Suprapubic skin (tissue), 4 donors: Measurements from ENCODE around the gene MRS2. TPM values are rescaled to one million over a fixed set of nuclear protein-coding genes. Genes with fewer than 3 reads are reported as not detected.
"Not testable (repeated sequence)": the region's sequence is repeated elsewhere in the genome, so short reads cannot be mapped to it uniquely, and the experiment has no call there.

ENCODE experiments used
- DNase-seq, 2 donors: peaks; one replicate each; pipeline ENCODE4 v3.0.0-alpha.2; 2019; ENCODE audit warnings: low spot score in 2 of 2
- H3K27ac ChIP-seq: fragments of 200-600 bp; sonication (generic); one replicate; pipeline ENCODE4 v1.5.1; 2019
- H3K27me3 ChIP-seq: fragments of 200-600 bp; sonication (generic); one replicate; pipeline ENCODE4 v1.5.1; 2019
- H3K36me3 ChIP-seq: fragments of 200-600 bp; sonication (generic); one replicate; pipeline ENCODE4 v1.5.1; 2019
- H3K4me1 ChIP-seq: fragments of 200-600 bp; sonication (generic); one replicate; pipeline ENCODE4 v1.5.1; 2019
- H3K4me3 ChIP-seq: fragments of 200-600 bp; sonication (generic); one replicate; pipeline ENCODE4 v1.5.1; 2019; ENCODE audit warnings: mild to moderate bottlenecking
- H3K9me3 ChIP-seq: fragments of 200-600 bp; sonication (generic); one replicate; pipeline ENCODE4 v1.5.1; 2019
- CTCF ChIP-seq, 2 donors: fragments of 200-600 bp in 1 of 2; fragments of 450-650 bp in 1 of 2; sonication (generic) in 1 of 2; IDR thresholded peaks; one replicate each; pipeline ENCODE4 v1.5.1; 2016 to 2019; ENCODE audit warnings: antibody characterized with exemption in 2 of 2, mild to moderate bottlenecking in 1 of 2, moderate library complexity in 1 of 2
- EP300 ChIP-seq: sonication (generic); formaldehyde crosslinking; IDR thresholded peaks from one replicate; pipeline ENCODE4 v1.6.1; 2017; ENCODE audit warnings: antibody characterized with exemption
- POLR2A ChIP-seq, 2 donors: fragments of 450-650 bp; IDR thresholded peaks; one replicate each; pipeline ENCODE4 v1.6.1; 2017; ENCODE audit warnings: antibody characterized with exemption in 2 of 2, mild to moderate bottlenecking in 2 of 2, moderate library complexity in 2 of 2
- POLR2AphosphoS5 ChIP-seq, 3 donors: sonication (generic); formaldehyde crosslinking; IDR thresholded peaks; one replicate each; pipeline ENCODE4 v1.6.1; 2017; ENCODE audit warnings: antibody characterized with exemption in 3 of 3
- WGBS: methylation state at CpG from one replicate; pipeline ENCODE4 v1.1.5; 2018; 5-methylcytosine and 5-hydroxymethylcytosine counted together
- total RNA-seq, 4 donors: library from RNA; depleted of rRNA; stranded (reverse); fragments of >200 nt; gene quantifications; one replicate each; pipeline ENCODE4 v1.1.0, GENCODE V29; 2016

MRS2 gene
- total RNA-seq, 4 donors from 2014 or later, result 12.4 to 18.8 (median 14.6) TPM

- Histone ChIP-seq H3K27me3 (no peaks in the 10 kb centered on the region), H3K4me1 (no peaks in the 10 kb centered on the region), H3K36me3 (no peaks in the 10 kb centered on the region), H3K27ac (no peak overlapping the region), H3K4me3 (no peak overlapping the region), H3K9me3 (no peaks in the 10 kb centered on the region)
- DNase-seq, result no peak
- TF ChIP-seq EP300 (no peak), CTCF (IDR thresholded peaks at IDR 0.05) (no peak), POLR2A (IDR thresholded peaks at IDR 0.05) (no peak), POLR2AphosphoS5 (IDR thresholded peaks at IDR 0.05) (no peak)
- WGBS, result 87% methylated on average over 6 of the region's 6 CpGs
Measured at GRCh38 chr6:24374612-24375011, 28.1 kb upstream of the MRS2 start.

GRCh38 chr6:24376871-24377270 lies 25.9 kb upstream of the MRS2 start:
- Histone ChIP-seq H3K27me3 (no peaks in the 10 kb centered on the region), H3K4me3 (no peak overlapping the region), H3K36me3 (no peaks in the 10 kb centered on the region), H3K27ac (no peak overlapping the region), H3K9me3 (no peaks in the 10 kb centered on the region), H3K4me1 (no peaks in the 10 kb centered on the region)
- DNase-seq, result no peak
- no peak for TF ChIP-seq CTCF (IDR thresholded peaks at IDR 0.05)
- TF ChIP-seq POLR2A (IDR thresholded peaks at IDR 0.05), result no peak
- TF ChIP-seq POLR2AphosphoS5 (IDR thresholded peaks at IDR 0.05), result no peak
- WGBS, result 32% methylated on average over 4 of the region's 4 CpGs

GRCh38 chr6:24378473-24379097 lies 24.2 kb upstream of the MRS2 start:
- no peak overlapping the region for H3K27ac ChIP-seq
- no peaks in the 10 kb centered on the region for H3K27me3 ChIP-seq
- H3K36me3 ChIP-seq, result no peaks in the 10 kb centered on the region
- WGBS, result 33% methylated on average over 1 of the region's 1 CpG
- no peak for TF ChIP-seq POLR2AphosphoS5 (IDR thresholded peaks at IDR 0.05)
- TF ChIP-seq EP300, result no peak
- no peak for TF ChIP-seq CTCF (IDR thresholded peaks at IDR 0.05)
- TF ChIP-seq POLR2A (IDR thresholded peaks at IDR 0.05), result no peak
- no peak for DNase-seq
- H3K4me1 ChIP-seq, result no peaks in the 10 kb centered on the region
- no peaks in the 10 kb centered on the region for H3K9me3 ChIP-seq
- H3K4me3 ChIP-seq, result no peak overlapping the region

- WGBS, result 94% methylated on average over 4 of the region's 4 CpGs
- no peak for TF ChIP-seq POLR2A (IDR thresholded peaks at IDR 0.05)
- TF ChIP-seq POLR2AphosphoS5 (IDR thresholded peaks at IDR 0.05), result no peak
- no peak for TF ChIP-seq CTCF (IDR thresholded peaks at IDR 0.05)
- no peak for TF ChIP-seq EP300
- Histone ChIP-seq H3K27ac (no peak overlapping the region), H3K4me3 (no peak overlapping the region), H3K27me3 (no peaks in the 10 kb centered on the region), H3K9me3 (no peaks in the 10 kb centered on the region), H3K36me3 (no peaks in the 10 kb centered on the region), H3K4me1 (no peaks in the 10 kb centered on the region)
- DNase-seq, result no peak
Measured at GRCh38 chr6:24381476-24382219, 21.1 kb upstream of the MRS2 start.

- no peak for TF ChIP-seq EP300
- no peak for TF ChIP-seq POLR2AphosphoS5 (IDR thresholded peaks at IDR 0.05)
- no peak for TF ChIP-seq POLR2A (IDR thresholded peaks at IDR 0.05)
- TF ChIP-seq CTCF (IDR thresholded peaks at IDR 0.05), result no peak
- H3K4me3 ChIP-seq, result no peak overlapping the region
- H3K27me3 ChIP-seq, result no peaks in the 10 kb centered on the region
- H3K4me1 ChIP-seq, result no peaks in the 10 kb centered on the region
- no peak overlapping the region for H3K27ac ChIP-seq
- no peak for DNase-seq
- 95% methylated on average over 1 of the region's 1 CpG for WGBS
- H3K36me3 ChIP-seq, result no peaks in the 10 kb centered on the region
- H3K9me3 ChIP-seq, result no peaks in the 10 kb centered on the region
Measured at GRCh38 chr6:24382220-24382540, 20.6 kb upstream of the MRS2 start.

- H3K9me3 ChIP-seq, H3K27ac ChIP-seq, H3K27me3 ChIP-seq, DNase-seq, H3K4me1 ChIP-seq, H3K36me3 ChIP-seq, H3K4me3 ChIP-seq: not testable (repeated sequence)
- WGBS, result 93% methylated on average over 9 of the region's 9 CpGs
Measured at GRCh38 chr6:24382891-24383494, 19.7 kb upstream of the MRS2 start.

- 87% methylated on average over 5 of the region's 5 CpGs for WGBS
- H3K9me3 ChIP-seq, H3K27ac ChIP-seq, DNase-seq, H3K4me1 ChIP-seq, H3K27me3 ChIP-seq, H3K4me3 ChIP-seq, H3K36me3 ChIP-seq: not testable (repeated sequence)
Measured at GRCh38 chr6:24384369-24385130, 18.2 kb upstream of the MRS2 start.
